Dermis blood vessel endothelial cell (primary cell): Measurements from ENCODE around the gene ZNF324B. TPM values are rescaled to one million over a fixed set of nuclear protein-coding genes. Genes with fewer than 3 reads are reported as not detected.
"Not testable (repeated sequence)": the region's sequence is repeated elsewhere in the genome, so short reads cannot be mapped to it uniquely, and the experiment has no call there.

Source experiments
- DNase-seq: peaks from one replicate; pipeline ENCODE4 v3.0.0; 2010
- total RNA-seq: library from RNA; depleted of rRNA; stranded (reverse); fragments of >200 nt; gene quantifications from 2 replicates; pipeline ENCODE4 v1.2.3, GENCODE V29; 2014

ZNF324B gene
- 7.8 and 8.2 TPM in 2 replicates for total RNA-seq

DNA sequence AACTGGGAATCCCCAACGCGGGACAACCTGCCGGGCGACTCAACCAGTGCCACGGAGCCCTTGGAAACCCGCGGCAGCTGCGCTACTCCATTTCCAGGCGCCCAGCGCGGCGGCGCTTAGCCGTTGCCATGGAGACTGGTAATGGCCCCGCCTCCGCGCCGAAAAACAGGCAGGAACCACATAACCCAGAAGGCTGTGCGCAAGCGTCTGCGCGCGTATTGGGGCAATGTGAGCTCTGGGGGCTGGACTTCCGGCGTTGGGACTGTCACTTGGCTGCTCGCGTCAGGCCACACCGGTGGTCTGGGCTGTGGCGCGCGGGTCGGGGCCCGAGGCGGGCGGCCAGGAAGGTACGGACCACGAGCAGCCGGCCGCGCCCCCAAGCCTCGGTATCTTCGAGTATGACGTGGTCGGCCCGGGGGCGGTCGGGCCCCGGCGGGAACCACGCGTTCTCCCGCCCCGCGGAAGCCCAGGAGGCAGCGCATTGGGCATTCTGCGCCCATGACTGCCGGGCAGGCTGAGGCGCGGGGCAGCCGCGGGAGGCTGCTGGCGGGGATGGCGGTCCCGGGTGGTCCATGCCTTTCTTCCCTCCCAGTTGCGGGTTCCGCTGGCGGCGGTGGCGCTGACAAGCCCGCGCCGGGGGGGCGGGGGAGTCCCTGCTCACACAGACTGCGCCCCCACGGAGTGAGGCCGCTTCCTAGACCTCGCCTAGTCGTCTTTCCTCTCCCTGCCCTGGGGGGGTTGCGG lies at the start of gene ZNF324B:
Gene ZNF324B, plus strand, starts transcription at position 265 of the 744 bp plus-strand sequence. CDS start 2,080 bp downstream, outside the sequence.
- DNase-seq, result peak; percentile 97

DNA sequence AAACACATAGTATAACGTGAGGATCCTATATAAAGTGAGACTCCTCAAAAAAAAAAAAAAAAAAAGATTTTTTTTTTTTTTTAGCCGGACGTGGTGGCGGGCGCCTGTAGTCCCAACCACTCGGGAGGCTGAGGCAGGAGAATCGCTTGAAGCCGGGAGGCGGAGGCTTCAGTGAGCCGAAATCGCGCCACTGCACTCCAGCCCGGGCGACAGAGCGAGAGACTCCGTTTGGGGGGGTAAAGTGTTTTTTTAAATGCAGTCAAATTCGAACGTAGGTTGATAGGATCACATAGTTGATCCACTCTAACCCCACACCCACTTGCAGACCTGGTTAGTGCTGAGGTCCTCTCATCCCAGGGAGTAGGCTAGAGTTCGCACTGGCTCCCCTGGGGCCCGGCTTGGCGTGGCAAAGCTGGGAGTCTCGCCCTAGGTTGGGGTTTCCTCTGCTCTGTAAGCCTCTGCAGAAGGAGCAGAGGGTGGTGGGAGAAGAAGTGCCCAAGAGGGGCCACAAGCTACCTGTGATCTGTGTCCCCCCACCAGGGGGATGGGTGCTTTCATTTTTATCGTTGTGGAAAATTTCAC lies 49.5 kb upstream of the ZNF324B start:
- DNase-seq, result no peak

DNA sequence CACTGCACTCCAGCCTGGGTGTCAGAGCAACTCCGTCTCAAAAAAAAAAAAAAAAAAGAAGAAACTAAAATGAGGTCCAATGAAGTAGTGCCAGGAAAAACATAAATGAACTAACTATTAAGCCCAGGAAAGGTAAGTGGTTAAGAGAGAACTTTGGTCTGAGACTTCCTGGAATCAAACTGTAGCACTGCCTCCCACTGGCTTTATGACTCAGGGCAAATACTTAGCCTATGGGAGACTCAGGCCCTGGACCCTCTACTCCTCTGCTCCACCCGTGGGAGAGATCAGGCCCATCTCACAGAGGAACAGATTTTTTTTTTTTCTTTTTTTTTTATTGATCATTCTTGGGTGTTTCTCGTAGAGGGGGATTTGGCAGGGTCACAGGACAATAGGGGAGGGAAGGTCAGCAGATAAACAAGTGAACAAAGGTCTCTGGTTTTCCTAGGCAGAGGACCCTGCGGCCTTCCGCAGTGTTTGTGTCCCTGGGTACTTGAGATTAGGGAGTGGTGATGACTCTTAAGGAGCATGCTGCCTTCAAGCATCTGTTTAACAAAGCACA lies 47.4 kb upstream of the ZNF324B start:
- not testable (repeated sequence) for DNase-seq

DNA sequence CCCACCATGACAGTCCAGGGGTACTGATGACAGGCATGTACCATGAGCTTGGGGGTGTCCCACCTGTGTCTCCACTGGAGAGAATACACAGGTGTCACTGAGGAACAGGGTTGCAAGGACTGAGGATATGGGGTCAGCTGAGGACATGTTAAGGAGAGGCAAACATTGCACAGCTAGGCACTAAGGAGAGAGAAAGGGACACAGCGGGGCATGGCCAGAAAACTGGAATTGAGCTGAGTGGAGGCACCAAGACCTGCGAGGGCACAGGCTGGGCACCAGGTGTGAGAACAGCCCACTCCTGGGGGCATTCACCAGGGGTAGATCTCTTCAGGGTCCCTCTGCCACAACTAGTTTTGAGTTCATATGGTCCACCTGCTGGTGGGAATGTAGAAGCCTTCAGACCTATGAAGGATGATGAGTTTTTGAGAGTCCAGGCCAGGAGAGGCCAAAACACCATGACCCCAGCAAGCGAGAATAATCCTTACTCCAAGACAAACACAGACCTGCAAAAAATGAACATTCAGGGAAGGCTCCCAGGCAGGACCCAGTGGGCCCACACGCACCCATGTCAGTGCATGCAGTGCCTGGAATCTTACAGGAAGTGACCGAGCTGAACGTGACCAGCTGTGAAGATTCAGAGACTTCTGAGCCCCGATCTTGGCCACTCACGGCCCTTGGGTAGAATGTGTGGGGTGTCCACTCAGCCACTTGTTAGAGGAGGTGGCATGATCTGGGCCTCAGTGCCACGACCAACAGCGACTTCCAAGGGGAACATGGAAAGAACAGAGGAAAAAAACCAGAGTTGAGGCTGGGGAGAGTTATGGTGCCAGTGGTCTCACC lies 44.4 kb upstream of the ZNF324B start:
- peak; percentile 33 for DNase-seq

DNA sequence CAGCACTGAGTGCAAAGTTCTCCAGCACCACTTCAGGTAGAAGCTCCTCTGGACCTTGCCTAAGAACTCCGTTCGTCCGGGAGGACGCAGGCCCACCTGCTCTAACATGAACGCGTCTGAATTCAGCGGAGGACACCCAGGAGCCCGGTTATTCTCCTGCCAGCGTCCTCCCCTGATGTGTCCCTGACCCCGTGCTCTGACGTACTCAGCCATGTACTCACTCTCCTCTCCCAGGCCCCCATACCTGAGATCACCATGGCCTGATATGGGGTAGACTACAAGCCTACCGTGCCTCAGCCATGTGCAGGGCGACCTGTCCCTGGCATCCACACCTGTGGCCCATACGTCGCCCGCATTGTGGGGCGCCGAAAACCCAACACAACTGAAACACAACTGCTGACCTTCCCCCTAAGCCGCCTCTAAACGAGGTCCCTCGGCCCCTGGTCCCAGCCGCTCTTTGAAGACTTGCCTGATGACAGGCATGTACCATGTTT lies 43.7 kb upstream of the ZNF324B start:
- peak; percentile 24 for DNase-seq

DNA sequence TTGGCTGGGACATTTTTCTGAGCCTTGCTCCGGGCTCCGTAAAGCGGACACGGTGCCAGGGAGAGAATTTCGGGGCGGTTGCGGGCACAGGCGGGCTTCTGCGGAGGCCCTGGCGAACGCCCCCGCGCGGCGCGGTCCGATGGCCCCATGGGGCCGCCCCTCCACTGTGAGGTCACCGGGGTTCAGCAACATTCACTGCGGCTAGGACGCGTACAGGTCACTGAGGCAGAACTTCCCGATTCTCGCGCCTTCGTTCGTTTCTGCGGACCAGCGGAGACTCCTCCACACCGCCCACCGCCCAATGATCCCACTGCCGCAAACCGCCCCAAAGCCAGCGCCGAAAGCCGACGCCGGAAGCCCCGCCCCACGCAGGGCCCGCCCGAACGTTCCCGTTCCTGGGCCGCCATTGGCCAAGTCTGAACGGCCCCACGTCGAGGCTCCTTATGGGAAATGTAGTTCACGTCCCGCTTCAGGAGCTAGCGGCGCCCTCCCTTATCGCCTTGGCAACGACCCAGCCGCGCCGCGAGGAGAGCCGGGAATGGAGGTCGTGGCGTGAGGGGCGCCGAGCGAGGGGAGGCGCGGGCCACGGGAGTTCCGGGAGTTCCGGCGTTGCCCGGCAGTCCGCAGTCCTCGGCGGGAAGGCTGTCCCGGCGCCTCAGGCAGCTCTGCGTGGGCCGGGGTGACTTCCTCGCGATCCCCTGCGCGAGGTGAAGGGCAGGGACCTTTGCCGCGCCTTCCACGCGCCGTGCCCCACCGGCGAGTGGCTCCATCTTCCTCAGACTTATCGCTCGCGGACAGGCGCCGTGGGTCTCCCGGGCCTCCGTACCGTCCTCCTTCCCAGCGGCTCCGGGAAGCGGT lies 43.0 kb upstream of the ZNF324B start, which contains the start of gene ZNF584:
Gene ZNF584, plus strand, starts transcription at position 498 of the 858 bp plus-strand sequence. CDS start 499 bp downstream, outside the sequence.
- DNase-seq, result peak; percentile 97

DNA sequence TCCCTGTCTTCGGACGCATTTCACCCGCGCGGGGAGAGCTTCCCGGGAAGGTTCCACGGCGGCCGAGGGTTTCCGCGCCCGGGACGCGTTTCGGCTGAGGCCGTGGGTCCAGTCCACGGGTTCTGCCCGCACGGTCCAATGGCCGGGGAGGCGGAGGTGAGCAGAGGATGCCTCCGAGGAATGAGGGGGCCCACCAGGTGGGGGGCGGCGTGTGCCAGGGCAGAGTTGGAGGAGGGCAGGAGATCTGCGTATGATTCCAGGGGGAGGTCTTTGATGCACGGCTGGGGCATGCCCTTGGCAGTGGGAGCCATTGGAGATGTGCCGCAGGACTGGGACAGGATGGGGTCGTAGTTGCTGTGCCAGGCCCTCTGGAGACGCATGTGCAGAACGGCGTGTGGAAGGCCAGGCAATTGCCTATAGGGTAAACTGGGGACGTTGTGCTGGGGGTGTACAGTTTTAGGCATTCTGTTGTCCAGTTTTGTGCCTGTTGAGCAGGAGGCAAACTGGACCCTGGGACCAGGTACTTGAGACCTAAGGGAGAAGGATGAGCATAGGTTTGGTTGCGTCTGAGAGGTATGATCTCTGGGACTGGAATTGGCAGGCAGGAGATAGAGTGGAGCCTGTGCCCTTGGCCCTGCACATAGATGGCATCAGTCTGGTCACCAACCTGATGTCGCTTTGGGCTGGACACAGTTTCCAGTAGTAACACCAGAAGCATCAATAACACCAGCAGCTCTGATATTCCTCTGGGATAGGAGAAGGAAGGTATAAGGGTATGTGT lies 42.2 kb upstream of the ZNF324B start:
- DNase-seq, result peak; percentile 50

DNA sequence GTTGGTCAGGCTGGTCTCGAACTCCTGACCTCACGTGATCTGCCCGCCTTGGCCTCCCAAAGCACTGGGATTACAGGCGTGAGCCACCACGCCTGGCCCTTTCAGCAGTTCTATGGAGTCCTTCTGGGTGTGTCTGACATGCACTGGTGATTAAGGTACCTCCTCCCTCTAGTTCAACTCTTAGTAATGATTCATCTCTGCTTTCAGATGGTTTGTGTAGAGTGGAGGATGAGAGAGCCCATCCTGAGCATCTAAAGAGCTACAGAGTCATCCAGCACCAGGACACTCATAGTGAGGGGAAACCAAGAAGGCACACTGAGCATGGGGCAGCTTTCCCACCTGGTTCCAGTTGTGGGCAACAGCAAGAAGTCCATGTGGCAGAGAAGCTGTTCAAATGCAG lies 34.8 kb upstream of the ZNF324B start:
- DNase-seq, result no peak

DNA sequence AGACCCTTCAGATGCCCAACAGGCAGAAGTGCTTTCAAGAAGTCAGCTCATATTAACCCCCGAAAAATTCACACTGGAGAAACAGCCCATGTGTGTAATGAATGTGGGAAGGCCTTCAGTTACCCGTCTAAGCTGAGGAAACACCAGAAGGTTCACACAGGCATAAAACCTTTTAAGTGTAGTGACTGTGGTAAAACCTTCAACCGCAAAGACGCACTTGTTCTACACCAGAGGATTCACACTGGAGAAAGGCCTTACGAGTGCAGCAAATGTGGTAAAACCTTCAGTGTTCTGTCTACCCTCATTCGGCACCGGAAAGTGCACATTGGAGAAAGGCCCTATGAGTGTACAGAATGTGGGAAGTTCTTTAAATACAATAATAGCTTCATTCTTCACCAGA lies 34.4 kb upstream of the ZNF324B start:
- DNase-seq, result no peak

DNA sequence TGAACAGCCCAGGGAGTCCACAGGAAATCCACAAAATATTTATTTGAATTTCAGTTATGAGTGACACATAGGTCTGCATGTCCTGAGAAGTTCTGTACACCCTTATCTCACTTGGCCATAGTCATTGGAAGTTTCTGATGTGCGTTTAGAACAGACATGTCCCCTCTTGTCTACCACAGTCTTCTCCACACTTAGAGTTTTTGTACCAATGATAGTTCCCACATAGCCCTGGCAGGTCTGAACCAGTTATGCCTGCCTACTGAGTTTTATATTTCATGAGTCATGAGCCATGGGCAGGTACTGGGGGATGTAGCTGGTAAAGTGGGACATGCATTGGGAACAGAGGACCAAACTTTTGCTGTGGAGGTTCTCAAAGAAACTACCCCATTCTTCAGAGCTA lies 22.8 kb upstream of the ZNF324B start:
- no peak for DNase-seq

DNA sequence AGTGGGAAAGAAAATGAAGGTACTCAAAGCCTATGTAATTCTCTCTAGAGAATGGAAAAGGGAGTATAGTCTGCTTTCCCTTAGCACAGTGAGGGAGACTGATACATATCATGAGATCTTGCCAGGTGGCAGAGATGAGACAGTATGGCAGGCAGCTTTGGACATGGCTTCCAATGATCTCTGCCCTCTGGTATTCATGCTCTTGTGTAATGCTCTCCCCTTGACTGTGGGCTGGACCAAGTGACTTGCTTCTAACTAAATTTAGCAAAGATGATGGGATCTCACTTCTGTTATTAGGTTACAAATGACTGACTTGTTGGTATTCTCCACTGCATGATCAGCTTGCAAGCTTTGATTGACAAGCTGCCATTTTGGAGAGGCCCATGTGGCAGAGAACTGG lies 21.7 kb upstream of the ZNF324B start:
- DNase-seq, result no peak

DNA sequence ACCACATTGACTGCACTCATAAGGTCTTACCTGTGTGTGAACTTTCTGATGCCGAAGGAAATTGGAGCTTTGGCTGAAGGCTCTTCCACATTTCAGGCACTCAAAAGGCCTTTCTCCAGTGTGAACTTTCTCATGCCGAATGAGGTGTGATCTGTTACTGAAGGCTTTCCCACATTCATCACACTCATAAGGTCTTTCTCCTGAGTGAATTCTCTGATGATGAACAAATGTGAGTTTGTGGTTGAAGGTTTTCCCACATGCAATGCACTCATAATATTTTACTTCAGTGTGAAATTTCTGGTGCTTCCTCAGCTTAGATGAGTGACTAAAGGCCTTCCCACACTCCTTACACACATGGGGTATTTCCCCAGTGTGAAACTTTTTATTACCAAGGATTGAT lies 17.2 kb upstream of the ZNF324B start:
- no peak for DNase-seq

DNA sequence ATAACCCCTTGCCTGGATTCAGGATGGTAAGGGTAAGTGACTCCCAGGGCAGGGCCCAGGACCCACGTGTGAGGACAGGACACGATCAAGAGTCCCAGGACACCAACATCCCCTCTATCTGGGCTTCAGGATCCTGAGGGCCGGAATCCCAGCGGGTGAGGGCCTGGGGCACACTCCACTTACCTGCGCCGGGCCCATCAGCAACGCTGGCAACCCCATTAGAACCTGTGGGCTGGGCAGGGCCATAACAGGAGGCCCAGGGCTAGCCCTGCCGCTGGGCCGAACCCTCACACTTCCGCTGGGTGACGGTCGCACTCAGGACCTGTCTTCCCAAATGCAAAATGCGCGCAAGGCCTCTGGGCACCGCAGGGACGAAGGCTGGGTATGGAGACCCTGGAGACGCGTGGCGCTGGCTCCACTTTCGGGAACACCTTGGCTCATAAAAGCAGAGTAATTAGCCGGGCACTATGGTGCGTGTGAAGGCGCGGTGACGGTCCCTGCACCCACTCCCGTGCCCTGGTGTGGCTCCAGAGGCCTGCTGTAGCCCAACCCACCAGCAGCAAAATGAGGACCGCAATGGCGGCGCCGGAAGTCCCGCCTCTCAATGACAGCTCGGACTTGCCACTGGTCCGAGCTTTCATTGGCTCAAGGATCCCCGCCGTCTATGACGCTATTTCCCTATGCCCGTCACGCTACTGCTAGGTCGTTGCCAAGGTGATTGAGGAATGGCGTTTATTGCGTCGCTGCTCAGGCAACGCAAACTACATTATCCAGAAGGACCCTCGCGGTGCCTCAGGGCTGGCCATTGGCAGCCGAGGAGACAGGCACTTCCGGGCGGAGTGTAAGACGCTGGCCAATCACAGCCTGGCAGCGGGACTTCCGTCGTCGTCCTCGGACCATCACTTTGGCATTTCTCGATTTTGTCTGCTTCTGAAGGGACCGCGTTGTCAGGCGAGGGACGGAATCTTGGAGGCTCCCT lies 11.6 kb upstream of the ZNF324B start, which contains the start of gene ZNF132:
Gene ZNF132, minus strand, starts transcription at position 578 of the 979 bp plus-strand sequence. Its CDS starts 332 bp downstream, at position 246.
- peak; percentile 100 for DNase-seq

DNA sequence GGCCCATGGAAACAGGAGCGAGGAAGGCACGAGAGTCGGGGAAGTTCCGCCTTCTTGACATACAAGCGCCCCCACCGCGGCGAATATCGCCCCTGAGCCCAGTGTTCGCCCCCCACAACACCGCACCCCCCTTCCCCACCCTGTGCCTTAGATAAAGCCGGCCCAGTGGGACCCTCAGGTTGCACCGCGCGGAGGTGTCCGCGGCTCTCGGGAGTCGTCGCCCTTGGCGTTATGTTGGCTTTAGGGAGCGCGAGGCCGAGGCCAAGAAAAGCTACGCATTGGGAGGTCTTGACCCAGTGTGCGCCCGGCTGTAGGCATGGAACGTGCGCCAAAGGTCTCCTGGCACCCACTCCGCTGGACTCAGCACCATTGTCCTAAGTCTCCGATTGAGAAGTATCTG lies 10.9 kb upstream of the ZNF324B start:
- DNase-seq, result no peak

DNA sequence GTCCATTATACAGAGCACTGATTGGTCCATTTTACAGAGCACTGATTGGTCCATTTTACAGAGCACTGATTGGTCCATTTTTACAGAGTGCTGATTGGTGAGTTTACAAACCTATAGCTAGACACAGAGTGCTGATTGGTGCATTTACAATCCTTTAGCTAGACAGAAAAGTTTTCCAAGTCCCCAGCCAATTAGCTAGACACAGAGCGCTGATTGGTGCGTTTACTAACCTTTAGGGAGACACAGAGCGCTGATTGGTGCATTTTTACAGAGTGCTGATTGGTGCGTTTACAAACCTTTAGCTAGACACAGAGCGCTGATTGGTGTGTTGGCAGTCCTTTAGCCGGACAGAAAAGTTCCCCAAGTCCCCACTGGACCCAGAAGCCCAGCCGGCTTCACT lies 8.4 kb upstream of the ZNF324B start:
- not testable (repeated sequence) for DNase-seq

DNA sequence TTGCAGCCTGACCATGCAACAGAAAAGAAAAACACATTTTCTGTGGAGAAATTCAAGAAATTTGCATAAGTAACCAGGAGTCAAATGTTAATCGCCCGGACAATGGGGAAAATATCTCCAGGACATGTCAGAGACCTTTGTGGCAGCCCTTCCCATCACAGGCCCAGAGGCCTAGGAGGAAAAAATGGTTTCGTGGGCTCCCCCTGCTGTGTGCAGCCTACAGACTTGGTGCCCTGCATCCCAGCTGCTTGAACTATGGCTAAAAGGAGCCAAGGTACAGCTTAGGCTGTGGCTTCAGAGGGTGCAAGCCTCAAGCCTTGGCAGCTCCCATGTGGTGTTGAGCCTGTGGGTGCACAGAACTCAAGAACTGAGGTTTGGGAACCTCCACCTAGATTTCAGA lies 2.6 kb upstream of the ZNF324B start:
- DNase-seq, result not testable (repeated sequence)

DNA sequence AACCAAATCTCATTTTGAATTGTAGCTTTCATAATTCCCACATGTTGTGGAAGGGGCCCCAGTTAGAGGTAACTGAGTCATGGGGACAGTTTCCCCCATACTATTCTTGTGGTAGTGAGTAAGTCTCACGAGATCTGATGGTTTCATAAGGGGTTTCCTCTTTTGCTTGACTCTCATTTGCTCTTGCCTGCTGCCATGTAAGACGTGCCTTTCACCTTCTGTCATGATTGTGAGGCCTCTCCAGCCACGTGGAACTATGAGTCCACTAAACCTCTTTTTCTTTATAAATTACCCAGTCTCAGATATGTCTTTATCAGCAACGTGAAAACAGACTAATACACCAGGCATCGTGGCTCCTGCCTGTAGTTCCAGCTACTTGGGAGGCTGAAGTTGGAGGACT lies 1.4 kb upstream of the ZNF324B start:
- not testable (repeated sequence) for DNase-seq

DNA sequence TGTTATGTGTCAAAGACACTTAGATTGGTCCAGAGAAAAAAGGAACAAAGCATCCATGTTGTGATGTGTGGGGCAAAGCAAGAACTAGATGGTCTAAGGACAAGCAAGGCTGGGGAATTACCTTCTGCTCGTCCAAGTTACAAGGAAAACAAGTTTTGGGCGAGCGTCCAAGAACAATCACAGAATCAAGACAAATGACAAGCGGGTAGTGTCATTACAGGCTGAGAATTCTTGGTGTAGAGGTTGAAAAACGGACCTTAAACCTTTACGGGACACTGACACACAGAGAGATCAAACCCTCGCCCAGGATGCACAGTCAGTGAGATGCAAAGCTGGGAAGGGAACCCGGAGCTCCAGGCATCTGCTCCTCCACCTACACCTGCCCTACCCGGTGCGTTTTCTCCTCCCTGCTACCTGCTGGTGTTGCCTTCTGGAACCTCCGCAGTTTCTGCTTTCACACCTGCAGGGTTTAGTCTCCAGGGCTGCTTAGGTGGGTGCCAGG lies 515 bp upstream of the ZNF324B start:
- DNase-seq, result peak; percentile 17

DNA sequence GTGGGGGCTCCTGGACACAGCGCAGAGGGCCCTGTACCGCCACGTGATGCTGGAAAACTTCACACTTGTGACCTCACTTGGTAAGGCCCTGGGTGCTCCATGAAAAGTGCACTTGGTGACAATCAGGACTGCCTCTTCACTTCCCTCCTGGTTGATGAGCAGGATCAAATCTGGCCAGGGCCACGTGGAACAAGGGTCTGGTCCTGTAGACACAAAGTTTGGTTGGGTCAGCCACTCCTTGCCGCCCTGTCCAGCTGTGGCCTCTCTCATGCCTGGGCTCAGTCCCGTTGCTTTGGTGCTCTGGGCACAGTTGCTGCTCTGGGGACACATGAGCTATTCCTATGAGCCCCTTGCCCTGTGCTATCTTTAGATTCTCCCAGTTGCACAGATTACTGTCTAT lies 2.3 kb downstream of the ZNF324B start:
- no peak for DNase-seq
